Measurements from ENCODE around the gene TOPORS. TPM values are rescaled to one million over a fixed set of nuclear protein-coding genes. Genes with fewer than 3 reads are reported as not detected.
A peak's percentile ranks its signal among the peaks of the same experiment; 100 is the strongest.

The TOPORS gene
- total RNA-seq, 1 experiment from 2014 or later: 32.1 TPM

GRCh38 chr9:32574858-32575257 lies 22.5 kb upstream of the TOPORS start:
- Histone ChIP-seq H3K36me3 (no peaks in the 10 kb centered on the region), H3K9me3 (replicated peaks) (no peaks in the 10 kb centered on the region), H3K27ac (no peak overlapping the region), H3K4me3 (no peak overlapping the region), H3K27me3 (no peaks in the 10 kb centered on the region), H3K4me1 (no peaks in the 10 kb centered on the region)
- no peak for DNase-seq

- no peaks in the 10 kb centered on the region for H3K4me1 ChIP-seq
- no peak for DNase-seq
- H3K9me3 ChIP-seq (replicated peaks): no peaks in the 10 kb centered on the region
- peak overlapping the region; percentile 57; the same call in 1 of the 2 replicates for H3K27ac ChIP-seq
- H3K36me3 ChIP-seq: no peaks in the 10 kb centered on the region
- H3K4me3 ChIP-seq: peak overlapping the region; percentile 83
- H3K27me3 ChIP-seq: no peaks in the 10 kb centered on the region
Observed at GRCh38 chr9:32573821-32574220, 21.4 kb upstream of the TOPORS start.

- H3K27ac ChIP-seq: peak within 1 kb of the TSS; percentile 57
- DNase-seq: peak; percentile 92 to 93
- 0 out of 2 replicates have a peak, but pooled peaks cover 2% of the 10 kb centered on the region for H3K36me3 ChIP-seq
- no peaks in the 10 kb centered on the region for H3K4me1 ChIP-seq
- H3K4me3 ChIP-seq: peak within 1 kb of the TSS; percentile 83
- H3K27me3 ChIP-seq: no peaks in the 10 kb centered on the region
- no peaks in the 10 kb centered on the region for H3K9me3 ChIP-seq (replicated peaks)
Observed at GRCh38 chr9:32572900-32573523, 20.6 kb upstream of the TOPORS start, which contains the start of gene NDUFB6. TSS of gene NDUFB6 (minus strand) at chr9:32573159. CDS start at chr9:32573060, 99 bp downstream.

GRCh38 chr9:32571969-32572899 lies 19.8 kb upstream of the TOPORS start:
- Histone ChIP-seq H3K36me3 (0 out of 2 replicates have a peak, but pooled peaks cover 3% of the 10 kb centered on the region), H3K9me3 (replicated peaks) (no peaks in the 10 kb centered on the region), H3K4me1 (no peaks in the 10 kb centered on the region), H3K27ac (peak overlapping the region; percentile 57), H3K27me3 (no peaks in the 10 kb centered on the region), H3K4me3 (peak overlapping the region; percentile 83)
- DNase-seq: peak; percentile 71 to 83

- Histone ChIP-seq H3K27me3 (no peaks in the 10 kb centered on the region), H3K4me3 (no peak overlapping the region), H3K4me1 (no peaks in the 10 kb centered on the region), H3K27ac (no peak overlapping the region), H3K9me3 (replicated peaks) (no peaks in the 10 kb centered on the region), H3K36me3 (peaks cover 5% of the 10 kb centered on the region; the same call in 1 of the 2 replicates)
- no peak for DNase-seq
Observed at GRCh38 chr9:32570262-32570661, 17.9 kb upstream of the TOPORS start.

GRCh38 chr9:32566770-32567169 lies 14.4 kb upstream of the TOPORS start:
- Histone ChIP-seq H3K4me1 (no peaks in the 10 kb centered on the region), H3K36me3 (peaks cover 5% of the 10 kb centered on the region; the same call in 1 of the 2 replicates), H3K27me3 (no peaks in the 10 kb centered on the region), H3K9me3 (replicated peaks) (no peaks in the 10 kb centered on the region), H3K27ac (no peak overlapping the region), H3K4me3 (no peak overlapping the region)
- no peak for DNase-seq

- Histone ChIP-seq H3K4me1 (no peaks in the 10 kb centered on the region), H3K9me3 (replicated peaks) (no peaks in the 10 kb centered on the region), H3K36me3 (peaks cover 5% of the 10 kb centered on the region; the same call in 1 of the 2 replicates), H3K4me3 (no peak overlapping the region), H3K27me3 (no peaks in the 10 kb centered on the region), H3K27ac (no peak overlapping the region)
- no peak for DNase-seq
Observed at GRCh38 chr9:32565967-32566366, 13.6 kb upstream of the TOPORS start.

- Histone ChIP-seq H3K9me3 (replicated peaks) (no peaks in the 10 kb centered on the region), H3K4me3 (no peak overlapping the region), H3K27me3 (no peaks in the 10 kb centered on the region), H3K36me3 (peaks cover 2% of the 10 kb centered on the region; the same call in 1 of the 2 replicates), H3K27ac (no peak overlapping the region), H3K4me1 (no peaks in the 10 kb centered on the region)
- no peak for DNase-seq
Observed at GRCh38 chr9:32558408-32558934, 6.1 kb upstream of the TOPORS start.

- no peak for DNase-seq
- Histone ChIP-seq H3K4me1 (no peaks in the 10 kb centered on the region; the same call in 1 of the 2 replicates), H3K4me3 (no peak overlapping the region), H3K9me3 (replicated peaks) (no peaks in the 10 kb centered on the region), H3K27ac (no peak overlapping the region), H3K36me3 (no peaks in the 10 kb centered on the region), H3K27me3 (no peaks in the 10 kb centered on the region)
Observed at GRCh38 chr9:32554591-32554990, 2.2 kb upstream of the TOPORS start.

- Histone ChIP-seq H3K9me3 (replicated peaks) (no peaks in the 10 kb centered on the region), H3K36me3 (no peaks in the 10 kb centered on the region)
- DNase-seq: no peak
Observed at GRCh38 chr9:32554107-32554506, 1.7 kb upstream of the TOPORS start.

GRCh38 chr9:32551276-32552051 lies 922 bp downstream of the TOPORS start:
- no peaks in the 10 kb centered on the region for H3K27me3 ChIP-seq
- no peaks in the 10 kb centered on the region; the same call in 1 of the 2 replicates for H3K4me1 ChIP-seq
- peak overlapping the region; percentile 93 for H3K27ac ChIP-seq
- H3K4me3 ChIP-seq: peak overlapping the region; percentile 87
- H3K9me3 ChIP-seq (replicated peaks): no peaks in the 10 kb centered on the region
- DNase-seq: peak; percentile 32 to 57
- H3K36me3 ChIP-seq: no peaks in the 10 kb centered on the region

More at GRCh38 chr9:32554107-32554506, 1.7 kb upstream of the TOPORS start:
- H3K4me1 ChIP-seq: no peaks in the 10 kb centered on the region; the same call in 1 of the 2 replicates
- no peak overlapping the region for H3K27ac ChIP-seq
- no peak overlapping the region for H3K4me3 ChIP-seq
- no peaks in the 10 kb centered on the region for H3K27me3 ChIP-seq

GRCh38 chr9:32550562-32551275 lies 1.7 kb downstream of the TOPORS start:
- H3K9me3 ChIP-seq (replicated peaks): no peaks in the 10 kb centered on the region
- H3K27me3 ChIP-seq: no peaks in the 10 kb centered on the region
- no peaks in the 10 kb centered on the region; the same call in 1 of the 2 replicates for H3K4me1 ChIP-seq
- peak overlapping the region; percentile 93 for H3K27ac ChIP-seq
- H3K4me3 ChIP-seq: peak overlapping the region; percentile 87
- no peaks in the 10 kb centered on the region for H3K36me3 ChIP-seq
- peak; percentile 95 for DNase-seq

GRCh38 chr9:32550150-32550561 lies 2.2 kb downstream of the TOPORS start:
- Histone ChIP-seq H3K4me1 (no peaks in the 10 kb centered on the region; the same call in 1 of the 2 replicates), H3K36me3 (no peaks in the 10 kb centered on the region), H3K27me3 (no peaks in the 10 kb centered on the region), H3K9me3 (replicated peaks) (no peaks in the 10 kb centered on the region), H3K27ac (peak overlapping the region; percentile 93), H3K4me3 (peak overlapping the region; percentile 87)
- DNase-seq: peak in 1 of 2 experiments; percentile 27

Data from SJCRH30 (cell line).